HFFc6 (cell line): ENCODE data around the gene CADM1. TPM values are rescaled to one million over a fixed set of nuclear protein-coding genes. Genes with fewer than 3 reads are reported as not detected.

Source experiments
- DNase-seq: peaks from one replicate; pipeline ENCODE4 v3.0.0-alpha.2; 2018
- H3K27ac Mint-ChIP-seq: 2 replicates; pipeline ENCODE4 v1.8.0; 2020; ENCODE audit warnings: mild to moderate bottlenecking, mixed read lengths
- H3K27me3 Mint-ChIP-seq: 2 replicates; pipeline ENCODE4 v1.8.0; 2021; ENCODE audit warnings: mild to moderate bottlenecking, moderate library complexity, mixed read lengths; ENCODE audit not compliant: insufficient read depth
- H3K36me3 Mint-ChIP-seq: 2 replicates; pipeline ENCODE4 v1.8.0; 2021; ENCODE audit warnings: low read depth, mixed read lengths
- H3K4me1 Mint-ChIP-seq: 2 replicates; pipeline ENCODE4 v1.8.0; 2020; ENCODE audit warnings: low read depth, mixed read lengths
- H3K4me3 Mint-ChIP-seq: 2 replicates; pipeline ENCODE4 v1.8.0; 2020; ENCODE audit warnings: mild to moderate bottlenecking, moderate library complexity, mixed read lengths
- H3K9me3 Mint-ChIP-seq: 2 replicates; pipeline ENCODE4 v1.8.0; 2020; ENCODE audit warnings: mild to moderate bottlenecking, mixed read lengths
- CTCF ChIP-seq: fragments of 200-600 bp; sonication (generic); IDR thresholded peaks from 2 replicates; pipeline ENCODE4 v1.5.0; 2021; ENCODE audit warnings: antibody characterized with exemption, mild to moderate bottlenecking
- total RNA-seq, 6 experiments: library from RNA; stranded (reverse); fragmentation: NEBNext Ultra II Directional; extraction: Animal tissue kit (Norgen Biotek cat#: 25700); gene quantifications; 2 replicates in 1 of 6; 3 replicates in 5 of 6; pipeline ENCODE4 v1.2.3, GENCODE V29; 2021

The CADM1 gene
- total RNA-seq, 6 experiments from 2014 or later, result not detected

- Mint-ChIP-seq H3K9me3 (peaks cover 58% of the 10 kb centered on the region), H3K4me1 (no peaks in the 10 kb centered on the region), H3K36me3 (no peaks in the 10 kb centered on the region), H3K4me3 (no peak overlapping the region), H3K27me3 (no peaks in the 10 kb centered on the region), H3K27ac (no peak overlapping the region)
- TF ChIP-seq CTCF, result no peak
- no peak for DNase-seq
Measured at GRCh38 chr11:115224551-115224950, 279.7 kb downstream of the CADM1 start.

- H3K27me3 Mint-ChIP-seq, result no peaks in the 10 kb centered on the region; the same call in 1 of the 2 replicates
- no peak overlapping the region for H3K27ac Mint-ChIP-seq
- no peaks in the 10 kb centered on the region for H3K4me1 Mint-ChIP-seq
- no peak overlapping the region for H3K4me3 Mint-ChIP-seq
- H3K9me3 Mint-ChIP-seq, result peaks cover 71% of the 10 kb centered on the region
- H3K36me3 Mint-ChIP-seq, result no peaks in the 10 kb centered on the region
- no peak for TF ChIP-seq CTCF
- DNase-seq, result no peak
Measured at GRCh38 chr11:115222863-115223530, 281.2 kb downstream of the CADM1 start.

- H3K9me3 Mint-ChIP-seq, result peaks cover 69% of the 10 kb centered on the region
- DNase-seq, result no peak
- no peak overlapping the region for H3K27ac Mint-ChIP-seq
- H3K4me3 Mint-ChIP-seq, result no peak overlapping the region
- H3K36me3 Mint-ChIP-seq, result no peaks in the 10 kb centered on the region
- no peak for TF ChIP-seq CTCF
- H3K4me1 Mint-ChIP-seq, result no peaks in the 10 kb centered on the region
- no peaks in the 10 kb centered on the region; the same call in 1 of the 2 replicates for H3K27me3 Mint-ChIP-seq
Measured at GRCh38 chr11:115222218-115222862, 281.9 kb downstream of the CADM1 start.

GRCh38 chr11:115221461-115222069 lies 282.6 kb downstream of the CADM1 start:
- Mint-ChIP-seq H3K4me1 (no peaks in the 10 kb centered on the region), H3K36me3 (no peaks in the 10 kb centered on the region), H3K27me3 (no peaks in the 10 kb centered on the region; the same call in 1 of the 2 replicates), H3K4me3 (no peak overlapping the region), H3K9me3 (peaks cover 69% of the 10 kb centered on the region), H3K27ac (no peak overlapping the region)
- DNase-seq, result no peak
- no peak for TF ChIP-seq CTCF

GRCh38 chr11:115220911-115221310 lies 283.3 kb downstream of the CADM1 start:
- Mint-ChIP-seq H3K27ac (no peak overlapping the region), H3K9me3 (peaks cover 64% of the 10 kb centered on the region), H3K4me1 (no peaks in the 10 kb centered on the region), H3K36me3 (no peaks in the 10 kb centered on the region), H3K4me3 (no peak overlapping the region), H3K27me3 (no peaks in the 10 kb centered on the region; the same call in 1 of the 2 replicates)
- TF ChIP-seq CTCF, result no peak
- no peak for DNase-seq
